Measurements from ENCODE around the gene FOXP1. TPM values are rescaled to one million over a fixed set of nuclear protein-coding genes. Genes with fewer than 3 reads are reported as not detected.

Gene FOXP1
- total and polyA plus RNA-seq, 9 of the 15 experiments (the other 6 are each of a cell fraction or from before 2014, with no cell fraction given), result 7.7 to 34.5 (median 13.7) TPM

DNA sequence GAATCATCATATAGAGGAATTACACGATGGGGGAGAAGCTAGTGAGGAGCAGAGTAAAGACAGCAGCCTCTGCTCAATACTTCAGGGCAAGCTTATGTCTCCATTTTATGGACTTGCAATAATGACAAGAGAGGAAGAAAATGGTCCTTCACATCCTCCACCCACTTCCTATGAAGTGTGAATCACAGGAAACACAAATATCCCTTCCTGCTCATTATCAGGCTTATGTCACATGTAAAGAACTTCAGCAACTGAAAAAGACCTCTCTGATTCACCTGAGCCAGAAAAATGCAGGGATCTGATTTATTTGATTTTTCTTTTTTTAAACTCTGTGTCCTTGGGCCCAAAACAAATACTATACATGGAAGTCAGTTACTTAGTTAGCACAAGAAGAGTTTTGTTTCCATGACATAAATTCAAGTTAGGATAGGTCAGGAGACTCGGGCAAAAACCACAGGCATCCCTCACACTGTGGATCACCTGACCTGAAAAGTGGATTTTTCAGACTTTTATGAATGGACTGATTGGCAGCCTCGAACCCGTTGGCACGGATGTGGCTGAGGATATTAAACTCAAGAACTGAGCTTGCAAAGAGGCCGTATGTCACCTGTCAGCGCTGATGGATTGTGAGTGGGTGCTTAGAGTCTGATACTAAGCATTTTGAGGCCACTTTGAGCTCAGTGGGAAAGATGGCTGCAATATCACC is 650.3 kb downstream of the FOXP1 start:
- Histone ChIP-seq H3K4me1 (replicated peaks in 1 of 2; ENCODE audit: control insufficient read depth in 2 of 2, insufficient read depth in 2 of 2, low read length in 2 of 2) (no peaks in the 10 kb centered on the region; a peak in 1 of 5 replicates), H3K9ac (ENCODE audit: insufficient read depth in 1 of 2, low read depth in 2 of 2, low read length in 2 of 2) (no peak overlapping the region), H3K4me2 (ENCODE audit: insufficient read depth, low read length) (no peak overlapping the region), H3K4me3 (no peak overlapping the region), H3K27ac (ENCODE audit: extremely low read depth, low read depth, low read length) (no peak overlapping the region), H3K79me2 (ENCODE audit: control insufficient read depth, insufficient read depth, low read length) (no peaks in the 10 kb centered on the region), H4K20me1 (replicated peaks; ENCODE audit: control insufficient read depth, insufficient read depth, low read length) (no peaks in the 10 kb centered on the region), H3K9me1 (ENCODE audit: control insufficient read depth, insufficient read depth, low read length) (no peaks in the 10 kb centered on the region), H3K9me3 (replicated peaks; ENCODE audit: control insufficient read depth, insufficient read depth, low read depth, low read length) (no peaks in the 10 kb centered on the region), H3K36me3 (ENCODE audit: control insufficient read depth, insufficient read depth, low read length) (no peaks in the 10 kb centered on the region), H3K27me3 (ENCODE audit: control insufficient read depth in 2 of 2, insufficient read depth in 2 of 2, low read length in 2 of 2) (no peaks in the 10 kb centered on the region), H2AFZ (ENCODE audit: low read depth, low read length) (no peak overlapping the region)
- BruUV-seq (replicated peaks), result no TSS peak
- no peak for ATAC-seq
- in situ Hi-C loops (cut with MboI) (no loop called here), intact Hi-C loops (cut with micrococcal nuclease) (no loop called here)
- CTCF ChIA-PET (ENCODE audit: low intra/inter-chr PET ratio), result no interaction called here
- POLR2A ChIA-PET, result no interaction called here
- TF ChIP-seq ZNF143 (CRISPR knock-in tag; IDR thresholded peaks at IDR 0.05), result no peak
- no peak for TF ChIP-seq NR2F6 (CRISPR knock-in tag; IDR thresholded peaks at IDR 0.05)
- no peak for TF ChIP-seq TFAM (CRISPR knock-in tag; conservative IDR thresholded peaks at IDR 0.05)
- TF ChIP-seq JUND (IDR thresholded peaks at IDR 0.05; ENCODE audit: borderline replicate concordance, low read depth, low read length), result no peak
- no peak for TF ChIP-seq JUND (tag; IDR thresholded peaks at IDR 0.05; ENCODE audit: borderline replicate concordance, low read depth, low read length)
- TF ChIP-seq MECOM (CRISPR knock-in tag; IDR thresholded peaks at IDR 0.05), result no peak
- no peak for FAIRE-seq
- no peak for DNase-seq (ENCODE audit: extremely low read depth in 1 of 4, low spot score in 3 of 4)
- WGBS (ENCODE audit: insufficient coverage, low coverage, missing lambda C conversion rate), result 13% methylated on average over 6 of the region's 7 CpGs

DNA sequence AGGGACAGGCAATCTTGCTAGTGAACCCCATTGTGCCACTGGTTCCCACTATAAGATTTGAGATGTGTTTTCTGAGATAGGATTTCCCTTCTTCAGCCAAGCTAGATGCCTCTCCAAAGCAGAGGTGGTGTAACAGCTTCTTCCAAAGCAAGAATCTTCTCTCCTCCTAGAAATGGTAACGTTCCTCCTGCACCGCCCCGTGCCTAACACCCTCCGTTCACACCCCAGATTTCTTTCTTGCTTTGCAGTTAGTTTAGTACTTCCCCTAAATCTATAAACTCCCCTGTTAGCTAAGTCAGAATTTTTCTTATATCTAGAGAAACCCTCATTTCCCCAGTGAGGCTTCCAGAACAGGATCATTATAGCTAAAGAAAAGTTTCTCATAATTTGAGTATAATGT is 653.5 kb downstream of the FOXP1 start:
- no peak overlapping the region for H3K4me2 ChIP-seq (ENCODE audit: insufficient read depth, low read length)
- BruUV-seq (replicated peaks), result no TSS peak
- WGBS (ENCODE audit: insufficient coverage, low coverage, missing lambda C conversion rate), result 9% methylated on average over 4 of the region's 4 CpGs
- no peaks in the 10 kb centered on the region for H3K27me3 ChIP-seq (ENCODE audit: control insufficient read depth in 2 of 2, insufficient read depth in 2 of 2, low read length in 2 of 2)
- CTCF ChIA-PET (ENCODE audit: low intra/inter-chr PET ratio), result no interaction called here
- no peak for FAIRE-seq
- H4K20me1 ChIP-seq (replicated peaks; ENCODE audit: control insufficient read depth, insufficient read depth, low read length), result no peaks in the 10 kb centered on the region
- H3K9me3 ChIP-seq (replicated peaks; ENCODE audit: control insufficient read depth, insufficient read depth, low read depth, low read length), result no peaks in the 10 kb centered on the region
- H3K36me3 ChIP-seq (ENCODE audit: control insufficient read depth, insufficient read depth, low read length), result no peaks in the 10 kb centered on the region
- ATAC-seq, result no peak
- DNase-seq (ENCODE audit: extremely low read depth in 1 of 4, low spot score in 3 of 4), result no peak
- in situ Hi-C loops (cut with MboI), result no loop called here
- no peaks in the 10 kb centered on the region; a peak in 1 of 5 replicates for H3K4me1 ChIP-seq (replicated peaks in 1 of 2; ENCODE audit: control insufficient read depth in 2 of 2, insufficient read depth in 2 of 2, low read length in 2 of 2)
- POLR2A ChIA-PET, result interaction anchor here (0.6 kb wide), 1 partner anchor 447 kb away, joined by 3 read pairs; no protein-coding TSS in a partner anchor
- H3K4me3 ChIP-seq, result no peak overlapping the region
- intact Hi-C loops (cut with micrococcal nuclease), result no loop called here
- H3K9me1 ChIP-seq (ENCODE audit: control insufficient read depth, insufficient read depth, low read length), result no peaks in the 10 kb centered on the region
- no peak overlapping the region for H2AFZ ChIP-seq (ENCODE audit: low read depth, low read length)
- H3K79me2 ChIP-seq (ENCODE audit: control insufficient read depth, insufficient read depth, low read length), result no peaks in the 10 kb centered on the region
- H3K27ac ChIP-seq (ENCODE audit: extremely low read depth, low read depth, low read length), result no peak overlapping the region
- no peak overlapping the region for H3K9ac ChIP-seq (ENCODE audit: insufficient read depth in 1 of 2, low read depth in 2 of 2, low read length in 2 of 2)
- TF ChIP-seq KHSRP (IDR thresholded peaks at IDR 0.05), result no peak
- TF ChIP-seq POLR2AphosphoS5 (IDR thresholded peaks at IDR 0.05; ENCODE audit: control insufficient read depth, insufficient read depth, low read depth, low read length), result no peak
- TF ChIP-seq RCOR1 (IDR thresholded peaks at IDR 0.05; ENCODE audit: borderline replicate concordance in 1 of 2, low read depth in 2 of 2, low read length in 2 of 2), result no peak
- TF ChIP-seq PPARD (CRISPR knock-in tag; IDR thresholded peaks at IDR 0.05), result no peak
- no peak for TF ChIP-seq ZNF175 (CRISPR knock-in tag; IDR thresholded peaks at IDR 0.05; ENCODE audit: low read depth)
- no peak for TF ChIP-seq HNRNPLL (IDR thresholded peaks at IDR 0.05; ENCODE audit: low read depth, low read length, poor library complexity, severe bottlenecking)
- TF ChIP-seq, protein P1, sequence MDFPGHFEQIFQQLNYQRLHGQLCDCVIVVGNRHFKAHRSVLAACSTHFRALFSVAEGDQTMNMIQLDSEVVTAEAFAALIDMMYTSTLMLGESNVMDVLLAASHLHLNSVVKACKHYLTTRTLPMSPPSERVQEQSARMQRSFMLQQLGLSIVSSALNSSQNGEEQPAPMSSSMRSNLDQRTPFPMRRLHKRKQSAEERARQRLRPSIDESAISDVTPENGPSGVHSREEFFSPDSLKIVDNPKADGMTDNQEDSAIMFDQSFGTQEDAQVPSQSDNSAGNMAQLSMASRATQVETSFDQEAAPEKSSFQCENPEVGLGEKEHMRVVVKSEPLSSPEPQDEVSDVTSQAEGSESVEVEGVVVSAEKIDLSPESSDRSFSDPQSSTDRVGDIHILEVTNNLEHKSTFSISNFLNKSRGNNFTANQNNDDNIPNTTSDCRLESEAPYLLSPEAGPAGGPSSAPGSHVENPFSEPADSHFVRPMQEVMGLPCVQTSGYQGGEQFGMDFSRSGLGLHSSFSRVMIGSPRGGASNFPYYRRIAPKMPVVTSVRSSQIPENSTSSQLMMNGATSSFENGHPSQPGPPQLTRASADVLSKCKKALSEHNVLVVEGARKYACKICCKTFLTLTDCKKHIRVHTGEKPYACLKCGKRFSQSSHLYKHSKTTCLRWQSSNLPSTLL (IDR thresholded peaks at IDR 0.05), result no peak
- no peak for TF ChIP-seq ZNF124 (CRISPR knock-in tag; IDR thresholded peaks at IDR 0.05)
- TF ChIP-seq HSF4 (CRISPR knock-in tag; IDR thresholded peaks at IDR 0.05; ENCODE audit: borderline replicate concordance), result no peak
- no peak for TF ChIP-seq ZNF57 (CRISPR knock-in tag; IDR thresholded peaks at IDR 0.05)
